ENCODE measurements around the gene PARP8.

- TF ChIP-seq POLR2A (IDR thresholded peaks at IDR 0.05; ENCODE audit: low read depth, low read length) (no peak), POLR2AphosphoS5 (IDR thresholded peaks at IDR 0.05; ENCODE audit: low read depth, low read length) (no peak), POU2F2 (IDR thresholded peaks at IDR 0.05; ENCODE audit: low read depth, low read length) (no peak), TAF1 (IDR thresholded peaks at IDR 0.05; ENCODE audit: low read depth, low read length) (no peak)
These were observed 38.3 kb downstream of the PARP8 start for GRCh38 chr5:50704730-50705129.
